ENCODE results near the gene ITGA11.

ITGA11 gene

GRCh38 chr15:68325726-68326125 lies 106.2 kb downstream of the ITGA11 start:
- DNase-seq: no peak

GRCh38 chr15:68322796-68323195 lies 109.2 kb downstream of the ITGA11 start:
- DNase-seq: no peak

GRCh38 chr15:68321229-68321628 lies 110.7 kb downstream of the ITGA11 start:
- no peak for DNase-seq

GRCh38 chr15:68319997-68320396 lies 112.0 kb downstream of the ITGA11 start:
- DNase-seq: no peak

GRCh38 chr15:68318931-68319909 lies 112.7 kb downstream of the ITGA11 start:
- no peak for DNase-seq

- DNase-seq: no peak
These were observed 113.7 kb downstream of the ITGA11 start for GRCh38 chr15:68318008-68318835.

- no peak for DNase-seq
These were observed 114.5 kb downstream of the ITGA11 start for GRCh38 chr15:68317281-68318007.

GRCh38 chr15:68316061-68316804 lies 115.7 kb downstream of the ITGA11 start:
- no peak for DNase-seq

- no peak for DNase-seq
These were observed 116.4 kb downstream of the ITGA11 start for GRCh38 chr15:68315495-68316031.

- no peak for DNase-seq
These were observed 116.9 kb downstream of the ITGA11 start for GRCh38 chr15:68315035-68315434.

- no peak for DNase-seq
These were observed 117.4 kb downstream of the ITGA11 start for GRCh38 chr15:68314563-68314962.

- DNase-seq: no peak
These were observed 118.2 kb downstream of the ITGA11 start for GRCh38 chr15:68313501-68314410.

- DNase-seq: no peak
These were observed 119.2 kb downstream of the ITGA11 start for GRCh38 chr15:68312701-68313204.

- DNase-seq: no peak
These were observed 120.0 kb downstream of the ITGA11 start for GRCh38 chr15:68311859-68312557.

- DNase-seq: no peak
These were observed 120.5 kb downstream of the ITGA11 start for GRCh38 chr15:68311464-68311835.

- no peak for DNase-seq
These were observed 121.0 kb downstream of the ITGA11 start for GRCh38 chr15:68310804-68311463.

- DNase-seq: no peak
These were observed 121.7 kb downstream of the ITGA11 start for GRCh38 chr15:68310178-68310803.

- DNase-seq: no peak
These were observed 122.9 kb downstream of the ITGA11 start for GRCh38 chr15:68309024-68309423.
